Peyer's patch (tissue), 4 donors: Measurements from ENCODE around the gene POM121.
"Not testable (repeated sequence)": the region's sequence is repeated elsewhere in the genome, so short reads cannot be mapped to it uniquely, and the experiment has no call there.

Source experiments
- CTCF ChIP-seq, 6 experiments: fragments of 450-650 bp in 4 of 6; fragments of 200-600 bp in 2 of 6; sonication (generic) in 1 of 6; IDR thresholded peaks; one replicate each; pipeline ENCODE4 v1.5.1; 2017 to 2019; ENCODE audit warnings: antibody characterized with exemption in 6 of 6, mild to moderate bottlenecking in 3 of 6, moderate library complexity in 1 of 6
- POLR2A ChIP-seq, 2 donors: fragments of 450-650 bp; IDR thresholded peaks; one replicate each; pipeline ENCODE4 v1.5.1; 2017; ENCODE audit warnings: antibody characterized with exemption in 2 of 2, mild to moderate bottlenecking in 2 of 2, moderate library complexity in 2 of 2

DNA sequence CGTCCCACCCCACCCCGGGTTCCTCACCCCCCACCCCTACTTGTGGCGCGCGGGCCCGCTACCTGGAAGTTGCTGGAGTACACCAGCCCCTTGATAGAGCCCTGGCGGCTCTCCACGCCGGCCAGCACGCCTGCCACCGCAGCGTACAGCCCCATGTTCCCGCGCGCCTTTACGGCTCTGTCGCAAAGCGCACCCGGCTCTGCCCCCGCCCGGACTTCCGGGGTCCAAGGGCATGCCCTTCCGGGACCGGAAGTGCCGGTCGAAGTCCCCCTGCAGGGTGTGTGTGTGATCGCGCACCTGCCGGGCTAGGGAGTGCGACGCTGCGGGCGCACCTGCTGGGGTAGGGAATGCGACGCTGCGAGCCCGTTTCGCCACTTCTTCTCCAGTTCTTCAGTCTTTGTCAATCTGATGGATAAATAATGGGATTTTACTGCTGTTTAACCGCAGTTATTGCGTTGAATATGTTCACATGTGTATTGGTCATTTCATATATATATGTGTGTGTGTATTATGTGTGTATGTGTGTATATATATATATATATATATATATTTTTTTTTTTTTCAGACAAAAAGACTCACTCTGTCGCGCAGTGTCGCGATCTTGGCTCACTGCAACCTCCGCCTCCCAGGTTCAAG, 29.8 kb downstream of the POM121 start:
- not testable (repeated sequence) for TF ChIP-seq POLR2A, CTCF (IDR thresholded peaks at IDR 0.05)
